ENCODE data around the gene LGALS1. TPM values are rescaled to one million over a fixed set of nuclear protein-coding genes. Genes with fewer than 3 reads are reported as not detected.

Gene LGALS1
- total RNA-seq, 3 donors from 2014 or later, result 621 to 2,412 (median 641) TPM

DNA sequence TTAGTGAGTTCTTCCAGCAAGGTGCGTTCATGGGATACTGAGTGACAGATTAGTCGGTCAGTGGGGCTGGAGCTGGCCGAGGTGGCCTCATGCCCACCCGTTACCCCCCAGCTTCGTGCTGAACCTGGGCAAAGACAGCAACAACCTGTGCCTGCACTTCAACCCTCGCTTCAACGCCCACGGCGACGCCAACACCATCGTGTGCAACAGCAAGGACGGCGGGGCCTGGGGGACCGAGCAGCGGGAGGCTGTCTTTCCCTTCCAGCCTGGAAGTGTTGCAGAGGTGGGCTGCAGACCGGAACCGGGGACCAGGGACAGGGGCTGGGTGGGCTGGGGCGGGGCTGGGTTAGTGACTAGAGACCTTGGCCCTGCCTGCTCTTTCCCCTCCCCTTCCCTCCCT is 2.9 kb downstream of the LGALS1 start:
- Histone ChIP-seq H3K27me3 (no peaks in the 10 kb centered on the region), H3K4me3 (no peak overlapping the region), H3K36me3 (no peaks in the 10 kb centered on the region), H3K9me3 (no peaks in the 10 kb centered on the region), H3K27ac (peak overlapping the region; percentile 33 to 93), H3K4me1 (peaks cover 0 to 27% of the 10 kb centered on the region in 2 donors)
- intact Hi-C loops (cut with DNase I; ENCODE audit: low total_unique reads), result no loop called here
- TF ChIP-seq, protein P1, sequence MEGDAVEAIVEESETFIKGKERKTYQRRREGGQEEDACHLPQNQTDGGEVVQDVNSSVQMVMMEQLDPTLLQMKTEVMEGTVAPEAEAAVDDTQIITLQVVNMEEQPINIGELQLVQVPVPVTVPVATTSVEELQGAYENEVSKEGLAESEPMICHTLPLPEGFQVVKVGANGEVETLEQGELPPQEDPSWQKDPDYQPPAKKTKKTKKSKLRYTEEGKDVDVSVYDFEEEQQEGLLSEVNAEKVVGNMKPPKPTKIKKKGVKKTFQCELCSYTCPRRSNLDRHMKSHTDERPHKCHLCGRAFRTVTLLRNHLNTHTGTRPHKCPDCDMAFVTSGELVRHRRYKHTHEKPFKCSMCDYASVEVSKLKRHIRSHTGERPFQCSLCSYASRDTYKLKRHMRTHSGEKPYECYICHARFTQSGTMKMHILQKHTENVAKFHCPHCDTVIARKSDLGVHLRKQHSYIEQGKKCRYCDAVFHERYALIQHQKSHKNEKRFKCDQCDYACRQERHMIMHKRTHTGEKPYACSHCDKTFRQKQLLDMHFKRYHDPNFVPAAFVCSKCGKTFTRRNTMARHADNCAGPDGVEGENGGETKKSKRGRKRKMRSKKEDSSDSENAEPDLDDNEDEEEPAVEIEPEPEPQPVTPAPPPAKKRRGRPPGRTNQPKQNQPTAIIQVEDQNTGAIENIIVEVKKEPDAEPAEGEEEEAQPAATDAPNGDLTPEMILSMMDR (IDR thresholded peaks at IDR 0.05), result no peak
- no peak for TF ChIP-seq POLR2A (IDR thresholded peaks at IDR 0.05)
- no peak for DNase-seq (ENCODE audit: low spot score in 2 of 2)

DNA sequence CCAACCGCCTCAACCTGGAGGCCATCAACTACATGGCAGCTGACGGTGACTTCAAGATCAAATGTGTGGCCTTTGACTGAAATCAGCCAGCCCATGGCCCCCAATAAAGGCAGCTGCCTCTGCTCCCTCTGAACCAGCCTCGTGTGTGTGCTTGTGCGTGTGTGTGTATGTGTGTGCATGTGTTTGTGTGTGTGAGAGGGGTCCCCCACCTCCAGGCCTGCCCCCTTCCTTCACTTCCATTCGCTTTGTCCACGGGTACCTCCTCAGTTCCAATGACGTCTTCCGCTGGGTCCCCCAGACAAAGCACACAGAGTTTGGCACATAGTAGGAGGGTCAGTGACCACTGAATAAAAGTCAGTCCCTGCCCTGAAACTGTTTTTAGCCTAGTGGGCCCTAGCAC is 4.2 kb downstream of the LGALS1 start:
- H3K4me1 ChIP-seq, result peaks cover 0 to 21% of the 10 kb centered on the region in 2 donors
- no peak for DNase-seq (ENCODE audit: low spot score in 2 of 2)
- no peak overlapping the region for H3K4me3 ChIP-seq
- no peaks in the 10 kb centered on the region for H3K27me3 ChIP-seq
- H3K9me3 ChIP-seq, result no peaks in the 10 kb centered on the region
- TF ChIP-seq POLR2A (IDR thresholded peaks at IDR 0.05), result no peak
- no peaks in the 10 kb centered on the region for H3K36me3 ChIP-seq
- no peak overlapping the region for H3K27ac ChIP-seq
- intact Hi-C loops (cut with DNase I; ENCODE audit: low total_unique reads), result no loop called here

DNA sequence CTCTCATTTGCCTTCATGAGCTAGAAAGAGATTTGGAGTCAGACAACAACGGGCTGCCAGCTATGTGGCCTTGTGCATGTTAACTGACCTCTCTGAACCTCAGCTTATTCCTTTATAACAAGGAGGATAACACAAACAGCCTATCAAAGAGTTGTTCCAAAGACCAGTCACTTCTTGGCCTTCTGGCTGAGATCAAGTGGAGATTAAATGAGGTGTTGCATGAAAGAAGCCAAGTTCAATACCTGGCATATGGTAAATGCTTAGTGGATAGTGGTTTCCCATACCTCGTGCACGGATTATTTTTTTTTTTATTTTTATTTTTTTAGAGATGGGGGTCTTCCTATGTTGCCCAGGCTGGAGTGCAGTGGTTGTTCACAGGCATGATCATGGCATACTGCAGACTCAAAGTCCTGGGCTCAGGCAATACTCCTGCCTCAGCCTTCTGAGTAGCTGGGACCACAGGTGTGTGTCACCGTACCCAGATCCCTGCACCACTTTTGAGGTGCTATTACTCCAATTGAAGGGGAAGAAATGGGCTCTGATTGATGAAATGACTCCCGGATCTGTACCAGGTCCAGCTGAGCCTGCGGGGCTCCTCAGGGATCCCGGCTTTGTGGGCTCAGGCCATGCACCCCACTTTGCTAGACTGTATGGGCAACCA is 4.9 kb downstream of the LGALS1 start:
- no peak for TF ChIP-seq POLR2A (IDR thresholded peaks at IDR 0.05)
- TF ChIP-seq, protein P1 (IDR thresholded peaks at IDR 0.05), result no peak
- no peak for TF ChIP-seq POLR2AphosphoS5 (IDR thresholded peaks at IDR 0.05)
- Histone ChIP-seq H3K36me3 (no peaks in the 10 kb centered on the region), H3K4me1 (peaks cover 0 to 16% of the 10 kb centered on the region in 2 donors), H3K27me3 (no peaks in the 10 kb centered on the region), H3K4me3 (no peak overlapping the region), H3K27ac (no peak overlapping the region), H3K9me3 (no peaks in the 10 kb centered on the region)
- intact Hi-C loops (cut with DNase I; ENCODE audit: low total_unique reads), result no loop called here
- DNase-seq (ENCODE audit: low spot score in 2 of 2), result no peak

DNA sequence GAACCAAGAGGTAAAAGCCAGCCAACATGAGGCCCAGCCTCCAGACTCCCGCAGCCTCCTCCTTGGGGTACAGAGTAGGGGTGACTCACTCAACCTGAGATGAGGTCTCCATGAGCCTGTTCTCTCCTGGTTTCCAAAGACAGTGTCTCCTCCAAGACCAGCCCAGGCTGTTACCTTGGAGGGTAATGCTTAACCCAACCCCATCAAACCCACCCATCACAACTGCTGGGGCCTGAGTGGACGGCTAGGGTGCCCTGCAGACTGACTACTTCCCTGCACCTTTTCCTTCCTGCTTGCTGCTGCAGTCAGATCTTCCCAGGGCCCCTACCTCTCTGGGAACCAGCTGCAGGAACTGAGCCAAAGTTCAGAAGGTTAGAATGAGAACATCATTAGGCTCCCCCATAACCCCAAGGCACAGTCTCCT is 5.6 kb downstream of the LGALS1 start:
- Histone ChIP-seq H3K27ac (peak overlapping the region in 1 of 2 donors; percentile 16), H3K27me3 (no peaks in the 10 kb centered on the region), H3K9me3 (no peaks in the 10 kb centered on the region), H3K4me3 (no peak overlapping the region), H3K36me3 (no peaks in the 10 kb centered on the region), H3K4me1 (peaks cover 0 to 19% of the 10 kb centered on the region in 2 donors)
- DNase-seq (ENCODE audit: low spot score in 2 of 2), result no peak
- intact Hi-C loops (cut with DNase I; ENCODE audit: low total_unique reads), result no loop called here
- TF ChIP-seq, protein P1 (IDR thresholded peaks at IDR 0.05), result no peak
- TF ChIP-seq POLR2A (IDR thresholded peaks at IDR 0.05), result no peak
- no peak for TF ChIP-seq POLR2AphosphoS5 (IDR thresholded peaks at IDR 0.05)

DNA sequence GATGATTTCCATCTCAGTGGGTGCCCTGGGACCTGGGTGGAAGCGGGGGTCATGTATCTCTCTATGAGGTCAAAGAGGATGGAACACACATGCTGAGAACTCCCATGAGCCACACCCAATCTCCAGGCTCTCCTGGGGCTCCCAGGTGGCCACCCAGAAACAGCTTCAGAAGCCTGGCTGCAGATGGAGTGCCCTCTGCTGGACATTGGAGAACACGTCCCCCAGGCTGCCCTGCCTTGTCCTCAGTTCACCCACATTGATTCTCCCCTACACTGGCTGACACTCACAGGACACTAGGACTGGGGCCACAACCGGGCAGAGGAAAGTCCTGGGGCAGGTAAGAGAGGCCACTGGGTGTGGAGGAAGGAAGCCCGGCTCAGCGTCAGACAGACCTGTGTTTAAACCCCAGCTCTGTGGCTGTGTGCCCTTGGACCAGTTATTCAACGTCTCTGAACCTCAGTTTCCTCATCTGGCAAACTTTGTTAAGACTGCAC is 6.2 kb downstream of the LGALS1 start:
- no peaks in the 10 kb centered on the region for H3K9me3 ChIP-seq
- H3K4me3 ChIP-seq, result no peak overlapping the region
- H3K27me3 ChIP-seq, result no peaks in the 10 kb centered on the region
- TF ChIP-seq, protein P1 (IDR thresholded peaks at IDR 0.05), result peak; percentile 52 to 90 (median 87)
- TF ChIP-seq POLR2A (IDR thresholded peaks at IDR 0.05) (no peak), POLR2AphosphoS5 (IDR thresholded peaks at IDR 0.05) (peak in 1 of 3 donors; percentile 45)
- H3K36me3 ChIP-seq, result no peaks in the 10 kb centered on the region
- intact Hi-C loops (cut with DNase I; ENCODE audit: low total_unique reads), result no loop called here
- H3K4me1 ChIP-seq, result peaks cover 0 to 19% of the 10 kb centered on the region in 2 donors
- DNase-seq (ENCODE audit: low spot score in 2 of 2), result peak; percentile 56 to 78
- H3K27ac ChIP-seq, result peak overlapping the region in 1 of 2 donors; percentile 16

All from breast epithelium (tissue), 4 donors.